ENCODE results near the gene CCN6. TPM values are rescaled to one million over a fixed set of nuclear protein-coding genes. Genes with fewer than 3 reads are reported as not detected.

The CCN6 gene
- total RNA-seq, 1 donor from 2014 or later, result not detected

- H3K27ac ChIP-seq, result no peak overlapping the region
- TF ChIP-seq POLR2AphosphoS5 (IDR thresholded peaks at IDR 0.05; ENCODE audit: insufficient read depth in 1 of 2, low read depth in 1 of 2) (no peak), CTCF (IDR thresholded peaks at IDR 0.05) (no peak), POLR2A (IDR thresholded peaks at IDR 0.05) (no peak)
- peaks cover 5 to 37% of the 10 kb centered on the region in 2 donors for H3K36me3 ChIP-seq
- H3K4me1 ChIP-seq, result peaks cover 9% of the 10 kb centered on the region
- H3K9me3 ChIP-seq, result no peaks in the 10 kb centered on the region
- intact Hi-C loops (cut with DNase I), result no loop called here
- no peak for DNase-seq (ENCODE audit: extremely low spot score in 2 of 2)
- no peaks in the 10 kb centered on the region for H3K27me3 ChIP-seq
- no peak overlapping the region for H3K4me3 ChIP-seq
Measured at GRCh38 chr6:112081569-112081968, 27.7 kb downstream of the CCN6 start.

DNA sequence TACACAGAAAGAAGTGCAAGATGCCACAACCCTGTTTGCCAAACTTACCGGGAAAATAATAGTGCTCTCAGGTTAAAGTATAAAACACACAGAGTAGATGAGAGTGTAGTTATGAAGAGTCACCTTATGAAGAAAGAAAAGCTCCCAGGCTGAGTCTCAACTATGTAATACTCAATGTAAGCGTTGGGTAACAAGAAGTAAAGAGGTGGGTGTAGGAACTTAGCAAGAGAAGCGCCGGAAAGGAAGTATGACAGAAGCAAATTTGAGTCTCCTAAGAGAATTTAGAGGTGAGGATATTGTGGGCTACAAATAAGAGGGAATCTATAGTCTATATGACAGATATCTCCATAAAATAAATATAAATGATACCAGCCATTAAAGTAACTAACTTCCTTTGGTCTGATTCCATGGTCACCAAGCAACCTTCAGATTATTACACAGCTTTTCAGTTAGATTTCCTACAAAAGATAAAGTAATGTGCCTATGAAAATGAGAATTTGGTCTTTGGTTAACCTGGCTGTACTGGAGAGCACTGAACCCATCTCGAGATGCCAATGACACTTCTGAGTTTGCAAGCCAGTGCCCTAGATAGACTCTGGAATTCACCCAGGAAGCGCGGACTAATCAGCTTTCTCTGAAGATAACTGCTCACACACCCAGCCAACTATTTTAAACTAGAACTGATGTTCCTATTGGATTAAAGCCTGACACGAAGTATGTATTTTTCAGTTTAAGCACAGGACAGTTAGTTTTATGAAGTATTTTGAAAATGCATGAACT is 31.6 kb downstream of the CCN6 start:
- no peak for DNase-seq (ENCODE audit: extremely low spot score in 2 of 2)
- intact Hi-C loops (cut with DNase I), result no loop called here
- Histone ChIP-seq H3K4me3 (no peak overlapping the region), H3K27me3 (no peaks in the 10 kb centered on the region), H3K9me3 (no peaks in the 10 kb centered on the region), H3K27ac (no peak overlapping the region), H3K4me1 (peaks cover 19% of the 10 kb centered on the region), H3K36me3 (peaks cover under 1 to 12% of the 10 kb centered on the region in 2 donors)
- TF ChIP-seq POLR2AphosphoS5 (IDR thresholded peaks at IDR 0.05; ENCODE audit: insufficient read depth in 1 of 2, low read depth in 1 of 2) (no peak), CTCF (IDR thresholded peaks at IDR 0.05) (no peak), POLR2A (IDR thresholded peaks at IDR 0.05) (no peak)

DNA sequence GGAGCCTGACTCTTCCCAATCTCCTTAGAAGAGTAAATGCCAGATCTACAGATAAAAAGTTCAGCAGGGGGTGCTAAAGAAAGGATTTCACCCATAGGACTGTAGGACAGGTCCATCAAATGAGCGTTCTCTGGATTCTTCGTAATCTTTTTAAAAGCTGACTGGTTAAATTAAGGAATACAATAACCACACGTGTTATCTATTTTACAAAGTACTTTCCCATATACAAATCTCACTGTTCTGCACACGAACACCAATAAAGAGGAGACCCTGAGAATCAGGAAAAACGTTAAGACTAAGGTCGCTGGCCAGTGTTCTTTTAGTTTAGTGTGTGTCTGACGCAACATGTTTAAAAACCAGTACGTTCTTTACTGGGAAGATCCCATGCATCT is 32.8 kb downstream of the CCN6 start:
- Histone ChIP-seq H3K27ac (peak overlapping the region; percentile 82), H3K9me3 (no peaks in the 10 kb centered on the region), H3K4me1 (peaks cover 19% of the 10 kb centered on the region), H3K27me3 (no peaks in the 10 kb centered on the region), H3K4me3 (peak overlapping the region; percentile 80 to 83), H3K36me3 (peaks cover 0 to 11% of the 10 kb centered on the region in 2 donors)
- DNase-seq (ENCODE audit: extremely low spot score in 2 of 2), result no peak
- TF ChIP-seq CTCF (IDR thresholded peaks at IDR 0.05) (no peak), POLR2AphosphoS5 (IDR thresholded peaks at IDR 0.05; ENCODE audit: insufficient read depth in 1 of 2, low read depth in 1 of 2) (no peak), POLR2A (IDR thresholded peaks at IDR 0.05) (no peak)
- intact Hi-C loops (cut with DNase I), result no loop called here

DNA sequence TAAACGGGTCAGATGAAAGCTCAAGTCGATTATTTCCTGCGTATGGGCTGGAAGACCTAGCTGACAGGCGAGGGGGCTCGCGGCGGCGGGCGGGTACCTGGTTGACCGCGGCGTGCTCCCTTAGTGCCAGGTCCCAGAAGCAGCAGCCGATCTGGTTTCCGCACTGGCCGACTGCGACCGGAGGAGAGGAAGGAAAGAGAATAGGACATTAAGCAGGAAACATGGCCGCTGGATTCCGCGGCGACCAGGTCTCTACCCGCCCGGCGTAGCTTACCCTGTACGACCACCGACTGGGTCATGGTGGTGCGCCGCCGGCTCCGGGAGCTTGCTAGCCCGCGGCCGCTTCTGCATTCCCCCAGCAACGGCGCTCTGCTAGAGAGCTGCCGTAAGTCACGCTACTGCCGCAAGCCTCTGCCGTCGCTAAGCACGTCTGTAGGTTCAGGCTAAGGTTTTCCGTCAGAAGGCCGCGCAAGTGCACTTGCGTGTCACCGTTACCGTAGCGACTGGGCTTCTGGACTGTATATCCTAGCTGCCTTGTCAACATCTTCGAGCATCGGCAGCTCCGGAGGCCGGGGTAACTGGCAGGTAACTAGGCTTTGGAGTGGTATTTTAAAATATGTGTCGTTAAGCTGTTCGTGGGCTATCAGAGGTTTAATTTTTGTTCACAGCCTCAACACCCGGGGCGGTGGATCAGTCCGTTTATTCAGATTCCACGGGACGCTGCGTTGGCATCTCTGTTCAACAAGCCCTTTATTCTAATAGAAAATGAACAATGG is 33.4 kb downstream of the CCN6 start, which contains the start of the genes FAM229B and TUBE1:
Gene FAM229B (plus strand): TSS at position 456 of the 776 bp plus-strand sequence. CDS start 11,693 bp downstream, outside the sequence.
Gene TUBE1 (minus strand): TSS at position 347 of the 776 bp plus-strand sequence. CDS start 48 bp downstream, at position 299.
- Histone ChIP-seq H3K4me1 (peaks cover 19% of the 10 kb centered on the region), H3K27me3 (no peaks in the 10 kb centered on the region), H3K9me3 (no peaks in the 10 kb centered on the region), H3K27ac (peak within 1 kb of the TSS; percentile 82), H3K4me3 (peak within 1 kb of the TSS; percentile 80 to 83), H3K36me3 (peaks cover 0 to 11% of the 10 kb centered on the region in 2 donors)
- peak; percentile 45 to 94 for TF ChIP-seq POLR2AphosphoS5 (IDR thresholded peaks at IDR 0.05; ENCODE audit: insufficient read depth in 1 of 2, low read depth in 1 of 2)
- TF ChIP-seq POLR2A (IDR thresholded peaks at IDR 0.05), result peak in 1 of 2 donors; percentile 46
- no peak for TF ChIP-seq CTCF (IDR thresholded peaks at IDR 0.05)
- intact Hi-C loops (cut with DNase I), result no loop called here
- peak in 1 of 2 donors; percentile 96 for DNase-seq (ENCODE audit: extremely low spot score in 2 of 2)

Data from vagina (tissue), 2 donors.